Prostate gland (tissue), 2 donors: ENCODE results near the gene IDUA.

Experiments
- CTCF ChIP-seq, 4 experiments: fragments of 200-600 bp in 2 of 4; fragments of 450-650 bp in 2 of 4; sonication (generic) in 2 of 4; IDR thresholded peaks; 1 replicate in 3 of 4; 2 replicates in 1 of 4; pipeline ENCODE4 v1.5.1; 2016 to 2019; ENCODE audit warnings: antibody characterized with exemption in 4 of 4, mild to moderate bottlenecking in 2 of 4, moderate library complexity in 2 of 4
- POLR2A ChIP-seq: fragments of 450-650 bp; IDR thresholded peaks from one replicate; pipeline ENCODE4 v1.6.1; 2016; ENCODE audit warnings: antibody characterized with exemption, mild to moderate bottlenecking

- no peak for TF ChIP-seq POLR2A
- no peak for TF ChIP-seq CTCF (IDR thresholded peaks at IDR 0.05)
Observed at GRCh38 chr4:961351-962230, 25.3 kb upstream of the IDUA start.
